HL-60/S4 (cell line): ENCODE data around the gene HOXC11.

Experiments used
- in situ Hi-C: fragments of 300-500 bp; cut with MboI; formaldehyde crosslinking; loops from 2 replicates; pipeline ENCODE4 v1.14.3; 2022; ENCODE audit warnings: low sequenced_read_pairs

HOXC11 gene

DNA sequence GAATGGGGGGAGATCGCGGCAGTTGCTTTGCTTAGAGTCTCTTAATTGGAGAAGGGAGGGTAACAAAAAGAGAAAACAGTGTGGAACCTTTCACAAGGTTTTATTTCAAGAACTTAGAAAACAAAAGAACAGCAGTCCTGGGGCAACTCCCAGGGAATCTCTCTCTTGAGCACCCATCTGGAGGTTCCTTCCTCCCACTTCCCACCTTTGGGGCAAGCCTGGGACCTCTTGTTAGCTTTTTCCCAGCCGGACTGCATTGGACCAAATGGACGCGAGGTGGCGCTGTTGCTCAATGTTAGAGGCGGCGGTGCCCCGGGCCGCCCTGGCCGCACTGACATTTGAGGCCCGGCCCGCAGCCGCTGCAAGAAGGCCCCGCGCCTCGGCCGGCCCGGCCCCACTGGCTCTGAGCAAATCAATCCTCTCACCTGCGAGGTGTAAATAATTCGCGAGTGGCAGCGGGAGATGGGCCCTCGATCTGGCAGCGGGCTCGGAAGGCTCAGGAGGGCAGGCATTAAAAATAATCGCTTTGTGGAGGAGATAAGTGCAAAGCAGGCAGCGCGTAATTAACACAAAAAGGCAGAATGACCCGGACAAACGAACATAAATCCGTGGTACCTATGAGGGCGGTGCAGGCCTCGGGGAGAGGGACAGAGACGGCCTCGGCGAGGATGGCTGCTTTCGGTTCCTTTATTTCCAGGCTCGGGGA is 33.1 kb downstream of the HOXC11 start:
- in situ Hi-C loops = no loop called here

- in situ Hi-C loops = no loop called here
These were observed 33.8 kb downstream of the HOXC11 start for GRCh38 chr12:54006559-54007220.

GRCh38 chr12:54007538-54008259 is 34.8 kb downstream of the HOXC11 start:
- in situ Hi-C loops = no loop called here

- in situ Hi-C loops = no loop called here
These were observed 35.3 kb downstream of the HOXC11 start for GRCh38 chr12:54008260-54008552.

DNA sequence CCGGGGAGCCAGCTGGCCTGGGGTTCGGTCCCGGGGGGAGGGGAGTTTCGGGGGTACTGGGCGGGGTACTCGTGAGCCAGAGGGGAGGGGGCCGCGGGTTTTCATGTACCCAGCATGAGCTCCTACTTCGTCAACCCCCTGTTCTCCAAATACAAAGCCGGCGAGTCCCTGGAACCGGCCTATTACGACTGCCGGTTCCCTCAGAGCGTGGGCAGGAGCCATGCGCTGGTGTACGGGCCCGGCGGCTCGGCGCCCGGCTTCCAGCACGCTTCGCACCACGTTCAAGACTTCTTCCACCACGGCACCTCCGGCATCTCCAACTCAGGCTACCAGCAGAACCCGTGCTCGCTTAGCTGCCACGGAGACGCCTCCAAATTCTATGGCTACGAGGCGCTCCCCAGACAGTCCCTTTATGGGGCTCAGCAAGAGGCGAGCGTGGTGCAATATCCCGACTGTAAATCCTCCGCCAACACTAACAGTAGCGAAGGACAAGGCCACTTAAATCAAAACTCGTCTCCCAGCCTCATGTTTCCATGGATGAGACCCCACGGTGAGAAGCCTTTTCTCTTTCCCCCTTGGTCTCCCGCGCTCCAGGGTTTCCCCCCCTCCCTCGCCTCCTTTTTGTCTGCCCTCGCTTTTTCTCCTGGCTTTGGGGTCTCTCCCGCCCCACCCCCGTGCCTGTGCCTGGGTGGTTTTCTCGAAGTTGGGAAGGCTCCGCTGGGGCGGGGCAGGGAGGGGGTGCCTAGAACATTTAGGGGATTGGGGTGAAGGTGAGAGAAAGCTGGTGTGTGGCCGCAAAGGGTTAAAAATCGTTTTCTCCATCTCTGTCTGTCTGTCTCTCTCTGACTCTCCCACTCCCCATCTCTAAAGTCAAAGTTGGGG is 36.5 kb downstream of the HOXC11 start:
- in situ Hi-C loops = no loop called here

DNA sequence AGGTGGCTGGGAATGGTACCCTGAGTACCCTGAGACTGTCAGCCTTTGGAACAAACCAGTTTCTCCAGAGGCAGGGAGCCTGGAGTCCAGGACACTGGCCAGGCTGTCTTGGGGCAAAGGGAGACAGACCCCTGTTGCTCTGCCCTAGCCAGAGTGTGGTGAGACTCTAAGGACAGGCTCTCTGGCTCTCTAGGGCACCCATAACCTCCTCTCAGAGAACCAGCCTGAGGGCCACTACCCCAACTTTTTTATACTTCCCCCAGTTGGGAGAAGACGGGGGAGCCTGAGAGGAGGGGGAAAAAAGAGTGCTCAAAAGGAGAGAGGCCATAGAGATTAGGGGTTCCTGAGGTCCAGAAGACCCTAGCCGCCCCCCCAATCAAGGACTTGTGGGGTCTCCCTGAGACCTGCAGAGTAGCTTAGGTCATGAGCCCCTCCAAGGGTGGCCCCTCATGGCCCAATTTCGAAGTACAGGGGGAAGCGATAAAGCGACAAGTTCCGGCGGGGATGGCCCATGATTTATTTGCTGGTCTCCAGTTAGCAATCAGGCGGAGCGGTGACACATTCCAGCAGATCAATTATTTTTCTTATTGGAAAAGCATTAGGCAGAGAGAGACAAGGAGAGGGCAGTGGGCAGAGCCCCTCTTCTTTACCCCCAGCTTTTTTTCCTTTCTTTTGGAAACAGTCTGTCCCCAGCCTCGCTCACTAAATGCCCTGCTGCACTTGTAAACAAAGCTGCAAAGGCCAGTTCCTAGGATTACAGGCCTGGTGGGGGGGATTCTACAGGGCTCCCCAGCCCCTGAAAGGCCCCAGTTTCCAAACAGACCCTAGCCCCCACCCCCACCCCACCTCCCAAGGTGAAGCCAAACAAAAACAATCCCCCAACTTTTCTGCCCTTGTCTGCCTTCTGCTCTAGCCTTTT is 37.4 kb downstream of the HOXC11 start:
- in situ Hi-C loops = no loop called here

DNA sequence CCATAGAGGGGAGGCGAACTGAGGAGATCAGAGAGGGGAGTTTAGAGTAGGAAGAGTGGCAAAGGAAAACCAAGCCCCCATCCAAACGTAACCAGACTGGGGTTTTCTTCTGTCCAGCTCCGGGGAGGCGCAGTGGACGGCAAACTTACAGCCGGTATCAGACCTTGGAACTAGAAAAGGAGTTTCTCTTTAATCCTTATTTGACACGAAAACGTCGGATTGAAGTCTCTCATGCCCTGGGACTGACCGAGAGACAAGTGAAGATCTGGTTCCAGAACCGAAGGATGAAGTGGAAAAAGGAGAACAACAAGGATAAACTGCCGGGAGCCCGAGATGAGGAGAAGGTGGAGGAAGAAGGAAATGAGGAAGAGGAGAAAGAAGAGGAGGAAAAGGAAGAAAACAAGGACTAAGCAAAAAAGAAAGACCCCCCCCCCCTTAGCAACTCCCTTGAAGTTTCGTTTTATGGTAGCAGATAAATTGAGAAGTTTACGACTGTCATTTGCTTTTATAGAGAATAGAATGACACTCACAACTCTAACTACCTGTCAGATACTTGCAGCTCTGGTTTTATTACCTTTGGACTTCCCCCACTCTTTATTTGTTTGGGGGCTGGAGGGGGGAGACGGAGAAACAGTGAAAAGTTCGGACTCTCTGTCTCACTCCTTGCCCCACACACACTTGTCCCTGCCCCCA is 38.2 kb downstream of the HOXC11 start:
- in situ Hi-C loops = no loop called here

DNA sequence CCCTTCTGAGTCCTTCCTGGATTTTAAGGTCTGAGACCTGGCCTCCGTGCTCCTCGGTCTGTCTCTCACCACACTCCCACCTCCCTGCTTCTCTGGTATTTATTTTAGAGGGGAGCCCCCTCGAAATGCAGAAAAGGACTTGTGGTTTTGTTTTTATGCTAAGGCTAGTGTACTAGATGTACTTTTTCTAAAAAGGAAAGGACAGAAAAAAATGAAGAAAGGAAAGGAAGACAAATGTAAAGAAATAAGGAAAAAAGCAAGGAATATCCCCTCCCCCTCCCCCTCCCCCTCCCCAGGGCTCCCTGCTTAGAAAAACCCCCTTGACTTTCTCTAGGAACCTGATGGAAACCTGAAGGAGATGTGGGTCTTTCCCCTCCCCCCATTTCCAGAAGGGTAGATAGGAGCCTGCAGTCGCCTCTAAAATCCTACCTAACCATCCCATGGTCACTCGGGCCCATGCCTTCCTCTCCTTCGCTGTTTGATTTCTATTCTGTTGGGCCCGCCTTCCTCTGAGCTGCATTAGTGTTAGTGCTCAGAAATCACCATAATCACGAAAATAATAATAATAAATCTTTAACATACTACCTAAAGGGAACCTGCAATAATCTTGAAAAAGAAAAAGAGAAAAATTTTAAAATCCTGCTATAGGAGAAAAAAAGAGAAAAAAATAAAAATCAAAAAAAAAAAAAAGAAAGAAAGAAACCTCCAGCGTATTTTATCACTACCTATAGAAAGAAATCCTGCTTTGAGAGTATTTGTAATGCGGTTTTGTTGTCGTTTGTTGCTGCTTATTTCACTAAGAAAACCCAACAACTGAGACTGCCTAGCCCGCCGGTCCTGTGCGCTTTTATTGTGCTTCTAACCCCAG is 39.0 kb downstream of the HOXC11 start:
- in situ Hi-C loops = no loop called here

DNA sequence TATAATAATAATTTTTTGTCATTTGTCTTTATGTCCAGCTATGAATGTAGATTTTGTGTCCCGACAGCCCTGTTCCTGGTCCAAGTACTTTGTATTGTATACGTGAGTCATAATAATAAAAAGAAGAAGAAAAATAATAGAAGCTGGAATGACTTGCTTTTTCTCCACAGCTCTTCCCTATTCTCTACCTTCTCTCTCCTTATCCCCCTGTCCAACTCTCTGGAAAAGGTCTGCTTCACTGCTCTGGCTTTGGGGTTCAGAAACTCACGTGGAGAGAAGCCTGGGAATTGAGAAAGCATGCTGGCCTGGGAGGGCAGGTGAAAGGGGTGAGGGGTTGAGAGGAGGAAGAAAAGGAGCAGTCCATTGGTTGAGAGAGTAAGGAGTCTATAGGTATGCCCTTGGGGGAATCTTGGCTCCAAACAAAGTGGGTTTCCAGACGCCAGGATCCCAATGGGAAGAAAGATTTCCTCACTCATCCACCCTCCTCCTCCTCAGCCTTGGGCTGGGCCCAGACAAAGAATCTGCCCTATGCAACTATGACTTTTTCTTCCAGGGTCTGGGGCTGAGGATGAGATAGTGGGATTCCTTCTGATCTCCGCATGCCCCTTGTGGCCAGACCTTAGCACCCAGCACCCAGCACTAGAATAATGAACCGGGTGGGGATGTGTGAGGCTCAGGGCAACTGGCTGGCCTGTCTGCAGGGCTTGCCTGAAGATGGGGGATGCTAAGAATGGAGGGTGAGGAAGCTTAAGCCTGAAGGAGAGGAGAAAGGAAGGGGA is 39.9 kb downstream of the HOXC11 start:
- in situ Hi-C loops = no loop called here

DNA sequence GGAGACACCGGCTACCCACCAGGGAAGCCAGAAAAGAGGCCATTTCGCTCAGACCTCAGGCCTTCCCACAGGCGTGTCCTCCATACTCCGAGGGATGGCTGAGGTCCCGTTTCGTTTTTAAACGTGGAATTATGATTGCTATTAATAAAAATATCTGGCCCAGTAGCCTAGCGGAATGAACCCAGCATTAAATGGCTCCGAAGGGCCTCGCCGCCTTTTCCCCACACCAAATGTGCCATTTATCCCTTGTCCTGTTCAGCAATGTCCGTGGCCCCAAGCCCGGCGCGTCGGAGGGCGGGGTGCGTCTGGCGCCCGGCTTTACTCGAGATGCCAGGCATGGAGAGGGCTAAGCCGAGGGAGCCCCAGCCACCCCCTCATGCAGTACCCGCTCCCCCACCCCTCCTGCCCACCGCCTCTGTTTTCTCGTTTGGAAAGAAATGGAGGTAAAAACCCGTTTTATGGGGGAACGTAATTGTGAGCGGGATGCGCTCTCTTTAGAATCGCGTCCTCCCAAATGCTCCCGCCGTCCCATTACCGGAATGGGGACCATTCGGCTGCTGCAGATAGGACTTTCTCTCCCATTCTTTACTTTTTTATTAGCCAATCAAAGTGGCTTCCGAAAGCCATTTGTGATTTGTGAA is 41.6 kb downstream of the HOXC11 start:
- in situ Hi-C loops = no loop called here

DNA sequence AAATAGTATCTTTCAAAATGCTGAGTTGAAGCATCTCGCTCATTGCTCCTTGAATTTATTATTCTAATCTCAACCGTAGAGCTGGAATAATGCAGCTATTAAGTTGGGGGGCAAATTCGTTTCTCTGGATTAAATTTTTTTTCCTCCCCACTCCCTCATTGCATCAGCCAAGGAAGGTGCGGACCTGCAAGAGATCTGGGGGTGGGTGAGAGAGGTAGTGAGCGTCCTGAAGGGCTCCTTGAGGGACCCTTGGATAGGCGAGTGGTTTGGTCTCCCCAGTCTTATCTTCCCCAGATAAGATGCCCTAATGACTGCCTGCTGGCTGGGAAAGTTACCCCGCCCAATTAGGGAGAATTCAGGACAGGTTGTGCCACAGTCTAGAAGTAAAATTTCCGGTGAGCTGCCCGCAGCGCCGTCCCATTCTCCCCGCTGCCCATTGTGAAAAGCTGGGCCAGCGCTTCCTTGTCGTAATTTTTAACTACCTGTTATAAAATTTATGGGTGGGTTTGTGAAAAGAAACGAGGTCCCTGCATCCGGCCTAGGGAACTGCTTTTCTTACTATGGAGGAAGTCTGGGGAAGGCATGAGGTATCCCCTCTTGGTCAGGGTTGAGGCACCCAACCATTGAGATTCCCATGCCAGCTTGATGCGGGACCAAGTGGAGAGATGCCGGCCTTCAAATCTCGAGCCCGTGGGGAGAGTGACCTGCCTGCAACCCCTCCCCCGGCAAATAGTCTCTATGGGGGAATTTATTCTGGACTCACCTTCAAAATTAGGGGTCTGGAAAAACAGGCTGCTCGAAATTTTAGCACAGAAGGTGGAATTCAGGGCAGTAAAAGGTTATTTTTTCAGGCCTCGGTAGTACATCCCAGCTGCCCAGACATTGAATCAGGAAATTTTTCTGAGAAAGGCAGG is 42.3 kb downstream of the HOXC11 start:
- in situ Hi-C loops = no loop called here

GRCh38 chr12:54016051-54016450 is 43.1 kb downstream of the HOXC11 start:
- in situ Hi-C loops = no loop called here

DNA sequence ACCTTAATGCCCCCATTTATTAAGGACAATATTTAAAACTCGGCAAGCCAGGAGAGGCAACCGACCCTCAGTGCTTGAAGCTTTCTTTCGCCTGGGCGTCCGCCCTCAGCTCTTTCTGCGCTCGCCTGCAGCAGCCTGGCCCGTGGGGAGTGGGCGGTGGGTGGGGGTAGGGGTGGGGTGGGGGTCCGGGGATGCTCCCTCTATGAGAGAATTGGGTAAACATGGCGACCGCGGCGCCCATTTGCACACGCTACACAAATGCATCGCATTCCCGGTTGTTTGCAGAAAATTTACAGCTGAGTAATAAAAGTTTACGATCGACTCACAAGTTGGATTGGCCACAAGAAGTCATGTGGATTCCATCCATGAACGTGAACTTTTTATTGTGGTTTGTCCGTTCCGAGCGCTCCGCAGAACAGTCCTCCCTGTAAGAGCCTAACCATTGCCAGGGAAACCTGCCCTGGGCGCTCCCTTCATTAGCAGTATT is 43.6 kb downstream of the HOXC11 start:
- in situ Hi-C loops = no loop called here

- in situ Hi-C loops = no loop called here
These were observed 44.3 kb downstream of the HOXC11 start for GRCh38 chr12:54017027-54017788.

DNA sequence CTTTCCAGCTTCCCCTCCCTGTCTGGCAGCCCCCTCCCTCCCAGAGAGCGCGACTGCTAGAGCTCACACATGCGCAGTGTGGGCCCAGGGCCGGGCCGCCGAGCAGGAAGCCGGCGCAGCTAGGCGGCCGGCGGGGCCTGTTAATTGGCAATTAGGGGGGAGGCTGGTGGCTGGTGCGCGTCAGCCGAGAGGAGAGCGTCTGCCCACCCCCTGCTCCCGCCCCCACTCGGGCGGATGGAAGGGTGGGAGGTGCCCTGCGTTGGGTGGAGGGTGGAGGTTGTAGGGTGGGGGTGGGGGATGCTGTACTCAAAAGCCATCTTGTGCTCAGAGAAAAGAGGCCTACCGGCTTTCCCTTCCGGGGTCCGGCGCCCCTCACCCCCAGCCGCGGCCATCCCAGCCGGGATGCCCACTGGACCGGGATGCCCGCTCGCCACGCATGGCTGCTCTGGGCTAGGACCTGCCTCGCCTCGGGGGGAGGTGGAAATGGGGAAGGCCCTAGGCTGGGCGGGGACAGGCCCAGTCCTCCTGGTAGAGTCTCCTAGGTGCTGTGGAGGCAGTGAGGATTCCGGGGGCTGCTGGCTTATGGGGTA is 45.0 kb downstream of the HOXC11 start:
- in situ Hi-C loops = no loop called here
